Muscle of back (tissue), 11 donors: ENCODE data around the gene KIF20B. TPM values are rescaled to one million over a fixed set of nuclear protein-coding genes. Genes with fewer than 3 reads are reported as not detected.
A peak's percentile ranks its signal among the peaks of the same experiment; 100 is the strongest.
"Not testable (repeated sequence)": the region's sequence is repeated elsewhere in the genome, so short reads cannot be mapped to it uniquely, and the experiment has no call there.

Source experiments
- DNase-seq, 3 donors: peaks; one replicate each; pipeline versions ENCODE4 v3.0.0 to v3.0.0-alpha.2; 2013
- polyA plus RNA-seq, 10 donors: library from polyadenylated mRNA; unstranded; fragments of 120-200 nt; gene quantifications; one replicate each; pipeline ENCODE4 v1.2.1, GENCODE V29; 2013; ENCODE audit not compliant: insufficient read length in 10 of 10

Gene KIF20B
- polyA plus RNA-seq, 10 donors = 5.8 to 13.1 (median 8.3) TPM

GRCh38 chr10:89690027-89690426, 11.4 kb upstream of the KIF20B start:
- DNase-seq = no peak

GRCh38 chr10:89692416-89692815, 9.0 kb upstream of the KIF20B start:
- no peak for DNase-seq

DNA sequence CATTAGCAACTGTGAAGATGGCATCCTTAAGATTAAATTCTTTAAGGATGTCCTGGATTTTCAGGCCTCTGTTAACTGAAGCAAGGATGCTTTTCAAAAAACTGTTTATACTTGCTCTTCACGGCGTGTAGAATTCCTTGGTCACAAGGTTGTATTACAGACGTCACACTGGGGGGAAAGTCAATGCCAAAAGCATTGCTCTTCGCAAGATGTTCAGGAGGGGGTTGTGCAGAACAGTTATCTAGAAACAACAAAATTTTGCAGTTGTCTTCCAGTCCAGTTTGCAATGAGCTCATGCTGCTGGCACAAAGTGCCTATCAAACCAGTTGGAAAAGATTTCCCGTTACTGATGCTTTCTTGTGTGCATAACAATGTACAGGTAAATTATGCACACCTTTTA, 8.2 kb upstream of the KIF20B start:
- no peak for DNase-seq

DNA sequence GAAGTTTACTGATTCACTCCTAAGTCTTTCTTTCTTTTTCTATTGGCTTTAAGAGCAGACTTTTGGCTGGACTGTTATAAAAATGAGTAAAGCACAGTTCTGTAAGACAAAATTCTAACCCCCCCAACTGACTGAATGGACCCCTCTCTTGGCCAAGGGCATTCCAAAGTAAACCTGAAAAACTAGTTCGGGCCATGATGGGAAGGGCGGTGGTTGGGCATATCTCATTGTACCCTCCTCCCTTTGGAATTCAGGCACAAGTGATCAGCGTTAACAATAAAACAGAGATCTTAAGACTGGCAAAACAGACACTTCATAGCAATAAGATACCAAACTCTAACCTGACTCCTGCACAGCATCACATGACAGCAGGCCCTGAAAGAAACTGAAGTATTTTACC, 6.1 kb upstream of the KIF20B start:
- no peak for DNase-seq

DNA sequence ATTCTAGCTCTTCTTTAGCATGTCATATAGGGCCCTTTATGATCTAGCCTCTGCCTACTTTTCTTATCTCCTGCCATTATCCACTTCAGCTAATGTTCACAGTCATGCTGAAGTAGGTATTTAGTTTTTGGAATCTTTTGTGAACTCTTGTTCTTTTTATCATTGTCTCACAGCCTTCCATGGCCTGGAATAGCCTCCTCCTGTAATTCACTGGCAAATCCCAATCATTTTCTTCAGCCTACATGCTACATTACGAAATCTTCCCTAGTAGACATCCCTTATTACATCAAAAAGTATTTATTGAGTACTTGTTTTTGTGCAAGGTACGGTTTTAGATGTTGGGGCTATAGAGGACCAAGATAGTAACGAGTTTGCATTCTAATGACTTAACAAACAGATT, 3.4 kb upstream of the KIF20B start:
- DNase-seq = no peak

DNA sequence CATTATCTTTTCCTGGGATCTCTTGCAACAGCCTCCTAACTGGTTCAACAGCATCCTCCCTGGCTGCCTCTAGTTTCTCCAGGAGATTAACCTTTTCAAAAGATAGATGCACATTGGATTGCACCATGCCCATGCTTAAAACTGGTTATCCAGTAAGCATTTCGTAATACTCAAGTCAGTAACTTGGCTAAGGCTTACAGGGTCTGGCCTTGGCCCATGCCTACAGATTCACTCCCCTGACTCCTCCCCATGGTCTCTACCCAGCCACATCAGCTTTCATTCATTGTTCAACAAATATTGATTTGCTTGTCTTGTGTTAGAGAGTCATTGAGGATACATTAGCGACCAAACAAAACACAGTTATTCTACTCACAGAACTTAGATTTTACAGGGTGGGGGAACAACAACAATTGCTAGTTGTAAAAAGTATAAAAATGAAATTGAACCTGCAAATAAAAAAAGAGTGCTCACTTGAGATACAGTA, 1.8 kb upstream of the KIF20B start:
- DNase-seq = no peak

DNA sequence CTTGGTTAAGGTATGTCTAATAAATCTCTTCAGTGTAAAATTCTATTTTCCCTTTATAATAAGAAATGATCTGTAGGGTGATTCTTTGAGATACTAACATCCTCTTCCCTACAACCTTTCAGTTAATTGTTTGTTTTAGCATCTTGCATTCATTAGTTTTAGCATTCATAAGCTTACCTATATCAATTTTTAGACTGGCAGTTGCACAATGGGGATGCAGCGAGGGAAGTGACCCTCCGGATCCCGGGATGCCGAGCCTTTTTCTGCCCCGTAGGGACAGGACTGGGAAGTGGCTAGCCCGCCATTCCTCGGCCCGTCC, 508 bp upstream of the KIF20B start:
- no peak for DNase-seq

- peak in 1 of 3 donors; percentile 17 for DNase-seq
Observed at GRCh38 chr10:89702121-89702480, 711 bp downstream of the KIF20B start.

- DNase-seq = no peak
Observed at GRCh38 chr10:89705466-89705865, 4.1 kb downstream of the KIF20B start.

DNA sequence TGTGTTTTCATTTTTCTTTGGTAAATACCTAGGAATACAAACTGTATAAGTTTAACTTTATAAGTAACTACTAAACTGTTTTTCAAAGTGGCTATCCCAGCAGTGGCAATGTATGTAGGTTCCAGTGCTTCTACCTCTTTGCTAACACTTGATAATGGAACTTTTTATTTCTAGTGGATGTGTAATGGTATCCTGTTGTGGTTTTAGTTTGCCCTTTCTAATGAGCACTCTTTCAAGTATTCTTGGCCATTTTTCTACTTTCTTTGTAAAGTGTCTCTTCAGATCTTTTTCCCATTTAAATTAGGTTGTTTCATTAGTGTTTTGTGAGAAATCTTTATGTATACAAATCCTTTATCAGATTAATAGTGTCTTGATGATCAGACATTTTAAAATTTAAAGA, 4.6 kb downstream of the KIF20B start:
- DNase-seq = no peak

GRCh38 chr10:89707372-89707771, 6.0 kb downstream of the KIF20B start:
- no peak for DNase-seq

GRCh38 chr10:89710753-89711152, 9.4 kb downstream of the KIF20B start:
- no peak for DNase-seq

GRCh38 chr10:89734616-89735015, 33.2 kb downstream of the KIF20B start:
- DNase-seq = no peak

DNA sequence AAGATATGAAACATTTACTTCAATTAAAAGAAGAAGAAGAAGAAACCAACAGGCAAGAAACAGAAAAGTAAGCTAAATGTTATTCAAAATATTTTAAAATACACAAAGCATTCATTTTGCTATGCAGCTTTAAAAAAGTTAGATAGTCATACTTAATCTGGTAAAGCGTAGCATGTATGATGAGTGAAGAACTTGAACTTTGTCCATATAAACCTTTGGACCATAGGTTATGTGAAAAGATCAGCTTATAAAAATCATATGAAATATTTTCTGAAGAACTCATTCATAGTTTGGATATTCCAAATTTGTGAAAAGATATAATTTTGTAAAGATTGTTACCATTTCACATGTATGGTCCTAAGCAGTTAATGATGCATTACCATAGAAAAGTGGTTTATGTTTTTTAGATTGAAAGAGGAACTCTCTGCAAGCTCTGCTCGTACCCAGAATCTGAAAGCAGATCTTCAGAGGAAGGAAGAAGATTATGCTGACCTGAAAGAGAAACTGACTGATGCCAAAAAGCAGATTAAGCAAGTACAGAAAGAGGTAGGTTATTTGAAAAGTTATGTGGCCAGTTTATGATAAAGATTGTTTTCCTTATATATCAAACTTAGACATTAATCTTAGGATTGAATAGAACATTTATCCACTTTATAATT, 37.3 kb downstream of the KIF20B start:
- peak in 1 of 3 donors; percentile 6 for DNase-seq

- DNase-seq = no peak
Observed at GRCh38 chr10:89741126-89741762, 39.9 kb downstream of the KIF20B start.

DNA sequence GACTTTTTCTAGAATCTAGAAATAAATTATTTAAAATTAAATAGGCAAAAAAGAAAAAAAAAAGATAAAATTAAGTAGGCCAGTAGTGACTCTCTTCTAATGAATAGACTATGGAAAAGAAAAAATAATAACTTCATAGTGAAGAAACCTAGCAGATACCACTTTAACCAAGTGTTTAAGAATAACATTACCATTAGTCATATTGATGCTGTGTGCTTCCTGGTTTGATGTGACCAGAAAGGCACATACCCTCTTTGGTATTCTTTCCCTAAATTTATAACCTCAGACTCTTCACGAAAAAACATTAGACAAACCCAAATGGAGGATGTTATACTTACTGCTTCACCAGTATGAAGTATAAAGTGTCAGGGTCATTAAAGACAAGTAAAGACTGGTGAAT, 42.6 kb downstream of the KIF20B start:
- DNase-seq = peak in 1 of 3 donors; percentile 9

GRCh38 chr10:89745903-89746302, 44.5 kb downstream of the KIF20B start:
- DNase-seq = no peak

GRCh38 chr10:89750441-89750840, 49.1 kb downstream of the KIF20B start:
- no peak for DNase-seq

- DNase-seq = no peak
Observed at GRCh38 chr10:89755374-89755773, 54.0 kb downstream of the KIF20B start.

DNA sequence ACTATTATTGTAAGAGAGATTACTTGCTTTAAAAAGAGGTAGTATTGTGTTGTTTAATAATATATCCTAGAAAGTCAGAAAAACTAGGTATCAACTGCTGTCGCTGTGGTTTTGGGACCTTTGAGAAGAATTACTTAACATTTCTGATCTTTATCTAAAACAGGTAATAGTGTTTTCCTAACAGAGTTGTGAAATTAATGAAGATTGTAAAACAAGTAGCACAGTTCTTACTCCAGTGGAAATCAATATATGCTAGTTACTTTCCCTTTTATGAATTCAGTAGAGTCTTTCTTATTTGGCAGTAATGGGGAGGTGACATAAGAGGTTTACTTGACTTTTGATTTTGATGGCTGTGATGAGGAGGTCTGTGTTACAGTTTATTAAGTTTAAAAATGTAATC, 58.1 kb downstream of the KIF20B start:
- no peak for DNase-seq

DNA sequence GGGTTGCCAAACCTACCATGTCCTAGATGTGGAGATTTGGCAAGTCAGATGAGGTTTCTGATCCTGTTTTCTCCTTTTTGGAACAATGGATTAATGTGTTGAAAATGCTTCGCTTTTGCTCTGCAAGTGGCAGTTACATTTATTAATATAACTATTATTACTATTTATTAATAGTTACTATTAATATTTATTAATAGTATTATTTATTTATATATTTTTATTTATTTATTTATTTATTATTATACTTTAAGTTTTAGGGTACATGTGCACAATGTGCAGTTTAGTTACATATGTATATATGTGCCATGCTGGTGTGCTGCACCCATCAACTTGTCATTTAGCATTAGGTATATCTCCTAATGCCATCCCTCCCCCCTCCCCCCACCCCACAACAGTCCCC, 62.3 kb downstream of the KIF20B start:
- DNase-seq = not testable (repeated sequence)

DNA sequence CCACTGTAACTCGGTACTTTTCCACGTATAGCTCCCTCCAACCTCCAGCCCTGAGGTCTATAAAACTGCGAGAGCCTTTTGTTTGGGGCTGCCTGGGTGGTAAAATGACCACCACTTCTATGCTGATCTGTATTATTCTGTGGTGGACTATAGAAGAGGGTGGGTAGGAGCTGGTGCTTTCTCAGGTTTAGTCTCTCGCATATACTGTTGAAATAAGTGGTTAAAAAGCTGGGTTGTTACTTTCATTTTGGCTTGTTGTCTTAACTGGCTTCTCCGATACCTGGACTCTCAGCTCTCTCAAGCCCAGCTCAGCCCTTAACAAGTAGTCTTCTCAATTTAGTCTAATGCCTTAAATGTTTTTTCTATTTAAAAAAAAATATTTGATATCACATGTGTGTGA, 70.3 kb downstream of the KIF20B start:
- DNase-seq = no peak

DNA sequence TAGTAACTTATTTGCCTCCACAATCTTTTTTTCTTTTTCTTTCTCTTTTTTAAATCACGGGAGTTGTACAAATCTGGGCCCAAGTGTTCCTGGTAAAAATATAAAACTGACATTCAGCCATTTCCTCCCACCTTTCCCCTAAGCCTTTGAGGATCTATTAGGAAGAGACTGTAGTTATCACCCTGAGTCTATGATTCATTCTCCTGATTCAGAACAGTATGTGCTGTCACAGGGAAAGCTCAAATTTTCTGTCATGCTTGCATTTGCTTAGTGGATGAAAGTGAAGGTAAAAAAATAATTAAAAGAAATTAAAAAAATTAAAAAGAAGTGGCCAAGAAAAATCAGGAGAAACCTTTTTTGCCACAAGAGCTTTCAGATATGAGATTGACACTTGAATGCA, 71.7 kb downstream of the KIF20B start:
- no peak for DNase-seq

GRCh38 chr10:89776665-89777064, 75.3 kb downstream of the KIF20B start:
- DNase-seq = no peak
